CD4-positive, alpha-beta T cell treated with Interleukin-17A for 1 hour (primary cell): ENCODE data around the gene ELOVL5.
"Not testable (repeated sequence)": the region's sequence is repeated elsewhere in the genome, so short reads cannot be mapped to it uniquely, and the experiment has no call there.

Experiments
- DNase-seq: peaks from one replicate; pipeline ENCODE4 v3.0.0-alpha.2; 2020

ELOVL5 gene

GRCh38 chr6:53348371-53349208 lies at the start of gene ELOVL5:
Gene ELOVL5 (minus strand): TSS chr6:53348950. CDS start chr6:53295699, 53,251 bp downstream.
- peak; percentile 98 for DNase-seq

- no peak for DNase-seq
Observed at GRCh38 chr6:53397283-53397682, 48.5 kb upstream of the ELOVL5 start.

- DNase-seq: no peak
Observed at GRCh38 chr6:53395986-53396385, 47.2 kb upstream of the ELOVL5 start.

- DNase-seq: no peak
Observed at GRCh38 chr6:53394704-53395103, 46.0 kb upstream of the ELOVL5 start.

- no peak for DNase-seq
Observed at GRCh38 chr6:53391170-53391569, 42.4 kb upstream of the ELOVL5 start.

GRCh38 chr6:53390010-53390409 lies 41.3 kb upstream of the ELOVL5 start:
- DNase-seq: no peak

- DNase-seq: not testable (repeated sequence)
Observed at GRCh38 chr6:53388615-53389014, 39.9 kb upstream of the ELOVL5 start.

GRCh38 chr6:53382421-53382820 lies 33.7 kb upstream of the ELOVL5 start:
- DNase-seq: no peak

GRCh38 chr6:53378208-53378607 lies 29.5 kb upstream of the ELOVL5 start:
- DNase-seq: no peak

- DNase-seq: no peak
Observed at GRCh38 chr6:53377793-53378192, 29.0 kb upstream of the ELOVL5 start.

- DNase-seq: no peak
Observed at GRCh38 chr6:53377289-53377688, 28.5 kb upstream of the ELOVL5 start.

- DNase-seq: no peak
Observed at GRCh38 chr6:53376661-53377226, 28.0 kb upstream of the ELOVL5 start.

- DNase-seq: no peak
Observed at GRCh38 chr6:53375847-53376246, 27.1 kb upstream of the ELOVL5 start.

- no peak for DNase-seq
Observed at GRCh38 chr6:53373638-53374037, 24.9 kb upstream of the ELOVL5 start.

GRCh38 chr6:53369876-53370515 lies 21.2 kb upstream of the ELOVL5 start:
- DNase-seq: peak; percentile 14

GRCh38 chr6:53369051-53369450 lies 20.3 kb upstream of the ELOVL5 start:
- DNase-seq: no peak

GRCh38 chr6:53366128-53366641 lies 17.4 kb upstream of the ELOVL5 start:
- DNase-seq: no peak

GRCh38 chr6:53363341-53364079 lies 14.8 kb upstream of the ELOVL5 start:
- no peak for DNase-seq

- peak; percentile 90 for DNase-seq
Observed at GRCh38 chr6:53361549-53362031, 12.8 kb upstream of the ELOVL5 start.

- DNase-seq: peak; percentile 61
Observed at GRCh38 chr6:53360093-53360912, 11.6 kb upstream of the ELOVL5 start.

- DNase-seq: peak; percentile 48
Observed at GRCh38 chr6:53359843-53360092, 11.0 kb upstream of the ELOVL5 start.
